ENCODE results near the gene ADAM12. TPM values are rescaled to one million over a fixed set of nuclear protein-coding genes. Genes with fewer than 3 reads are reported as not detected.

The ADAM12 gene
- total and polyA plus RNA-seq, 2 of the 13 experiments (the other 11 are each of a cell fraction or from before 2014, with no cell fraction given): not detected

DNA sequence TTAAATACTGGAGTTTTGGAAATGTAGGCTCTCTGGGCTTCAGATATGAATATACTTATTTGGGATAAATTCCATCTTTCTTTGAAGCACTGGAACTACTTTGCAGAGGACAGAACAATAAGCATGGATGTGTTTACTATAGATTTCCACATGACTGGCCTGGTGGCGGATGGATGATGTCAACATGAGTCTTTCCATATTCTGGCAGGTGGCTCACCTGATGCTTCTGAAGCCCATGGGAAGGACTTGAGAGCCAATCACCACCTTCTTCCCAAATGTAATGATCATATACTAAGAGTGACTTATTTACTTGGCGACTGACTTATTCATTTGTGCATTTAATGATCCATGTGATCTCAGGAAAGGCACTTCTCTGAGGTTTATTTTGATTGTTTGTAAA lies 381.4 kb downstream of the ADAM12 start:
- POLR2A ChIA-PET: no interaction called here
- H3K36me3 ChIP-seq (replicated peaks in 1 of 2; ENCODE audit: control insufficient read depth in 1 of 2, insufficient read depth in 2 of 2, low read length in 2 of 2): no peaks in the 10 kb centered on the region
- H3K9me3 ChIP-seq (ENCODE audit: low read length): no peaks in the 10 kb centered on the region
- no peak overlapping the region for H3K4me3 ChIP-seq (replicated peaks in 1 of 3; ENCODE audit: insufficient read depth in 1 of 3, low read depth in 2 of 3, low read length in 3 of 3)
- FAIRE-seq (no peak), ATAC-seq (no peak), DNase-seq (ENCODE audit: low spot score) (no peak)
- peaks cover 0 to 18% of the 10 kb centered on the region in 2 experiments; a peak in 3 of 5 replicates for H3K27me3 ChIP-seq (ENCODE audit: control insufficient read depth in 1 of 2, insufficient read depth in 2 of 2, low read length in 2 of 2)
- no peaks in the 10 kb centered on the region for H3K4me1 ChIP-seq (ENCODE audit: insufficient read depth, low read length)
- no peak overlapping the region for H2AFZ ChIP-seq (ENCODE audit: low read length)
- BruUV-seq (replicated peaks): no TSS peak
- TF ChIP-seq, protein P1, sequence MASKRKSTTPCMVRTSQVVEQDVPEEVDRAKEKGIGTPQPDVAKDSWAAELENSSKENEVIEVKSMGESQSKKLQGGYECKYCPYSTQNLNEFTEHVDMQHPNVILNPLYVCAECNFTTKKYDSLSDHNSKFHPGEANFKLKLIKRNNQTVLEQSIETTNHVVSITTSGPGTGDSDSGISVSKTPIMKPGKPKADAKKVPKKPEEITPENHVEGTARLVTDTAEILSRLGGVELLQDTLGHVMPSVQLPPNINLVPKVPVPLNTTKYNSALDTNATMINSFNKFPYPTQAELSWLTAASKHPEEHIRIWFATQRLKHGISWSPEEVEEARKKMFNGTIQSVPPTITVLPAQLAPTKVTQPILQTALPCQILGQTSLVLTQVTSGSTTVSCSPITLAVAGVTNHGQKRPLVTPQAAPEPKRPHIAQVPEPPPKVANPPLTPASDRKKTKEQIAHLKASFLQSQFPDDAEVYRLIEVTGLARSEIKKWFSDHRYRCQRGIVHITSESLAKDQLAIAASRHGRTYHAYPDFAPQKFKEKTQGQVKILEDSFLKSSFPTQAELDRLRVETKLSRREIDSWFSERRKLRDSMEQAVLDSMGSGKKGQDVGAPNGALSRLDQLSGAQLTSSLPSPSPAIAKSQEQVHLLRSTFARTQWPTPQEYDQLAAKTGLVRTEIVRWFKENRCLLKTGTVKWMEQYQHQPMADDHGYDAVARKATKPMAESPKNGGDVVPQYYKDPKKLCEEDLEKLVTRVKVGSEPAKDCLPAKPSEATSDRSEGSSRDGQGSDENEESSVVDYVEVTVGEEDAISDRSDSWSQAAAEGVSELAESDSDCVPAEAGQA (IDR thresholded peaks at IDR 0.05; ENCODE audit: low read depth): no peak
- TF ChIP-seq, protein P1 (CRISPR knock-in tag; IDR thresholded peaks at IDR 0.05; ENCODE audit: borderline replicate concordance): no peak
- no peak for TF ChIP-seq ZNF24 (IDR thresholded peaks at IDR 0.05)
- no peak for TF ChIP-seq ZNF33B (CRISPR knock-in tag; IDR thresholded peaks at IDR 0.05)
- TF ChIP-seq PLRG1 (conservative IDR thresholded peaks at IDR 0.05): no peak
- TF ChIP-seq ARID2 (CRISPR knock-in tag; IDR thresholded peaks at IDR 0.05; ENCODE audit: borderline replicate concordance): no peak
- no peak for TF ChIP-seq ZNF224 (CRISPR knock-in tag; IDR thresholded peaks at IDR 0.05)
- no peak overlapping the region for H3K9ac ChIP-seq (ENCODE audit: insufficient read depth, low read depth, low read length)
- H3K79me2 ChIP-seq (ENCODE audit: insufficient read depth, low read length): no peaks in the 10 kb centered on the region
- no peak overlapping the region for H3K27ac ChIP-seq (ENCODE audit: extremely low read length, insufficient read depth, low read length)
- intact Hi-C loops (cut with micrococcal nuclease; ENCODE audit: unreplicated experiment) (no loop called here), in situ Hi-C loops (cut with HindIII; ENCODE audit: extremely low pct_ligation_motif_present, low pct_unique_long_range_greater_than_20kb) (no loop called here)
- CTCF ChIA-PET (ENCODE audit: low intra/inter-chr PET ratio, low total read pairs): no interaction called here
- H4K20me1 ChIP-seq (ENCODE audit: insufficient read depth, low read length): no peaks in the 10 kb centered on the region
- WGBS (ENCODE audit: low lambda C conversion rate): 9% methylated on average over 2 of the region's 2 CpGs
- no peak overlapping the region for H3K4me2 ChIP-seq (ENCODE audit: low read depth, low read length)
